HepG2 (cell line): Measurements from ENCODE around the gene COPS6. TPM values are rescaled to one million over a fixed set of nuclear protein-coding genes. Genes with fewer than 3 reads are reported as not detected.
A peak's percentile ranks its signal among the peaks of the same experiment; 100 is the strongest.

Experiments
- ARID4A ChIP-seq: sonication (generic); formaldehyde crosslinking; IDR thresholded peaks from 2 replicates; pipeline ENCODE4 v1.5.0; 2020; ENCODE audit warnings: mild to moderate bottlenecking, missing genetic modification reagents, borderline replicate concordance
- FOXP1 ChIP-seq, 2 experiments: fragments of 450-650 bp in 1 of 2; IDR thresholded peaks; 2 replicates each; pipeline ENCODE4 v1.6.1; 2017 to 2018; ENCODE audit warnings: antibody characterized with exemption in 1 of 2
- MAFK ChIP-seq, 2 experiments: IDR thresholded peaks in 1 of 2; conservative IDR thresholded peaks in 1 of 2; 2 replicates each; pipeline ENCODE4 v1.6.1; 2011; ENCODE audit warnings: improper control_type of control experiment in 2 of 2, low read length in 2 of 2
- NFE2L1 ChIP-seq: sonication (generic); formaldehyde crosslinking; IDR thresholded peaks from 2 replicates; pipeline ENCODE4 v1.4.0; 2020; ENCODE audit warnings: missing genetic modification reagents, mild to moderate bottlenecking, borderline replicate concordance
- RBFOX2 ChIP-seq: fragments of 200-400 bp; formaldehyde crosslinking; IDR thresholded peaks from 2 replicates; pipeline ENCODE4 v1.6.1; 2017; ENCODE audit warnings: low read depth, mild to moderate bottlenecking, low read length
- XRCC5 ChIP-seq: fragments of 200-400 bp; formaldehyde crosslinking; optimal IDR thresholded peaks from 2 replicates; pipeline ENCODE3; 2017; ENCODE audit warnings: mild to moderate bottlenecking, low read length
- ZBTB40 ChIP-seq, 2 experiments: fragments of 450-650 bp in 1 of 2; sonication (generic) in 1 of 2; formaldehyde crosslinking in 1 of 2; IDR thresholded peaks; 2 replicates each; pipeline versions ENCODE4 v1.6.1 to v1.8.0; 2016 to 2022; ENCODE audit warnings: antibody characterized with exemption in 1 of 2, mild to moderate bottlenecking in 1 of 2, missing genetic modification reagents in 1 of 2
- ZIK1 ChIP-seq: sonication (generic); formaldehyde crosslinking; IDR thresholded peaks from 2 replicates; pipeline ENCODE4 v1.5.0; 2020; ENCODE audit warnings: mild to moderate bottlenecking, low read depth, missing genetic modification reagents, borderline replicate concordance
- ZNF691 ChIP-seq: sonication (generic); formaldehyde crosslinking; IDR thresholded peaks from 2 replicates; pipeline ENCODE4 v1.4.0; 2020; ENCODE audit warnings: missing genetic modification reagents, low read depth, mild to moderate bottlenecking, borderline replicate concordance
- ZNF770 ChIP-seq: sonication (generic); formaldehyde crosslinking; IDR thresholded peaks from 2 replicates; pipeline ENCODE4 v1.5.0; 2020; ENCODE audit warnings: mild to moderate bottlenecking, missing genetic modification reagents
- polyA plus RNA-seq, 8 experiments: library from polyadenylated mRNA; depleted of rRNA in 3 of 8; stranded (reverse) in 7 of 8; unstranded in 1 of 8; fragments of >200 nt; fragmentation: Illumina TruSeq in 4 of 8; extraction: Trizol in 4 of 8; gene quantifications; 2 replicates each; pipeline versions ENCODE4 v1.2.1 to v1.2.3, GENCODE V29; 2011 to 2016; ENCODE audit warnings: low read depth in 4 of 8, missing spikeins in 1 of 8, mixed read lengths in 1 of 8; ENCODE audit not compliant: insufficient read depth in 1 of 8
- total RNA-seq, 5 experiments: library from RNA; depleted of rRNA; stranded (reverse); fragments of >200 nt; fragmentation: Illumina TruSeq; extraction: Trizol; gene quantifications; 2 replicates each; pipeline ENCODE4 v1.2.3, GENCODE V29; 2016; ENCODE audit warnings: low read depth in 1 of 5

COPS6 gene
- total and polyA plus RNA-seq, 2 of the 13 experiments (the other 11 are each of a cell fraction or from before 2014, with no cell fraction given): 33.4 to 117 TPM

GRCh38 chr7:100049441-100050291 lies 39.1 kb upstream of the COPS6 start, which contains the start of gene ZSCAN21 (continued):
- no peak for TF ChIP-seq ZNF770 (CRISPR knock-in tag)
- TF ChIP-seq XRCC5: peak; percentile 26
- TF ChIP-seq ZIK1 (CRISPR knock-in tag): no peak; the same call in 1 of the 2 replicates
- peak; percentile 87 for TF ChIP-seq RBFOX2
- TF ChIP-seq FOXP1 (IDR thresholded peaks at IDR 0.05): no peak
- no peak for TF ChIP-seq FOXP1 (CRISPR knock-in tag; IDR thresholded peaks at IDR 0.05)
- no peak for TF ChIP-seq ZBTB40 (IDR thresholded peaks at IDR 0.05)
- TF ChIP-seq ZBTB40 (CRISPR knock-in tag; IDR thresholded peaks at IDR 0.05): peak; percentile 62
- no peak for TF ChIP-seq NFE2L1 (CRISPR knock-in tag)
- peak; percentile 85 for TF ChIP-seq ARID4A (CRISPR knock-in tag)
- no peak for TF ChIP-seq MAFK (conservative IDR thresholded peaks at IDR 0.05 in 1 of 2, IDR thresholded peaks at IDR 0.05 in 1 of 2; ENCODE audit: low read length in 2 of 2)
- peak; percentile 45; the same call in 1 of the 2 replicates for TF ChIP-seq ZNF691 (CRISPR knock-in tag)
